Activated CD8-positive, alpha-beta memory T cell treated with anti-CD3 and anti-CD28 coated beads, Interleukin-2, amount 50 U/mL, for 24 hours (primary cell): Measurements from ENCODE around the gene ZCCHC24.

Source experiments
- DNase-seq: peaks from one replicate; pipeline ENCODE4 v3.0.0-alpha.2; 2020; ENCODE audit errors: extremely low read depth

ZCCHC24 gene

DNA sequence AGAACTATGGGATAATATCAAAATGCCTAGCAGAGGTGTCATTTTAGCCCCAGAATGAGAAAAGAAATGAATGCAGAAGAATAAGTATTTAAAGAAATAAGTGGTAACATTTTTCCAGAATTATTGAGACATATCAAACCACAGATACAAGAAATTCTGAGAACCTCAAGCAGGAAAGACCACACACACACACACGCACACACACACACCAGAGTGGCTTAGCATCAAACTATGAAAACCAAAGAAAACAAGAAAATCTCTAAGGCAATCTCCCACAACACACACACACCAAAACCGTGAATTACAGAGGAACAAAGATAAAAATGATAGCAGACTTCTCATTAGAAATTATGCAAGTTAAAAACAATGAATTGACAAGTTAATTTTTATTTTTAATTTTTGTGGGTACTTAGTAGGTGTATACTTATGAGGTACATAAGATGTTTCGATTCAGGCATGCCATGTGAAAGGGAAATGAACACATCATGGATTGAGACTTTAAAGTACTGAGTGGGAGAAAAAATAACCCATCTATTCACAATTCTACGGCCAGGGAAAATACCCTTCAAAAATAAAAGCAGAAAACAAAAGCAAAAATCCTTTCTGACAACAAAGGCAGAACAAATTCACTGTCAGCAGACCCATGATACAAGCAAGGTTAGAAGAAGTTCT, 83.6 kb downstream of the ZCCHC24 start:
- DNase-seq, result no peak

DNA sequence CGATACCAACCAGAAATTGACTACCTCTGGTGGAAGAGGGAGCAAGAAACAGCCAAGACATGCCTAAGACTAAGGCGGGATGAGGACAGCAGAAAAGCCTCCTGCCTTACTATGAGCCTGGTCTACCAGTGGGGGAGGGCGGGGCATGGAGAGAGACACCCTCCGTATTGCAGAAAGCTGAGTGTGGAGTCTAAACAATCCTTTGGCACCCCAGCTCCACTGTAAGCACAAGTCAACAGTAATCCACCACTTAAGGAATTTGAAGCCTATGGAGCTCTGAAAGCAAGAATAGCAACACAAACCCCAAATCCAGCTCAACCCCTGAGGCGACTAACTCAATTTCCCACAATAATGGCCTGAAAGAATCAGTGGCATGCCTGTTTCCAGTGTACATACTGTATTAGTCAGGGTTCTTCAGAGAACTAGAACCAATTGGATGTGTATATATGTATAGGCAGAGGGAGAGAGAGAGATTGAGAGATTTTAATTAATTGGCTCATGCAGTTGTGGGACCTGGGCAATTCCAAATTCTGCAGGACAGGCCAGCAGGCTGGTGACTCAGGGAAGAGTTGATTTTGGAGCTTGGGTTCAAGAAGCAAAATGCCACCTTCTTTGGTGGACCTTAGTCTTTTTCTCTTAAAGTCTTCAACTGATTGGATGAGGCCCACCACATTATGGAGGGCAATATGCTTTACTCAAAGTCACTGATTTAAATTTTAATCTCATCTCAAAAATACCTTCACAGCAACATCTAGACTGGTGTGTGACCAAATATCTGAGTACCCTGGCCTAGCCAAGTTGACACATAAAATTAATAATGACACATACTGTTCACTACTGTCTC, 84.7 kb downstream of the ZCCHC24 start:
- DNase-seq, result no peak

- DNase-seq, result no peak
Observed at GRCh38 chr10:79359816-79360498, 85.5 kb downstream of the ZCCHC24 start.

DNA sequence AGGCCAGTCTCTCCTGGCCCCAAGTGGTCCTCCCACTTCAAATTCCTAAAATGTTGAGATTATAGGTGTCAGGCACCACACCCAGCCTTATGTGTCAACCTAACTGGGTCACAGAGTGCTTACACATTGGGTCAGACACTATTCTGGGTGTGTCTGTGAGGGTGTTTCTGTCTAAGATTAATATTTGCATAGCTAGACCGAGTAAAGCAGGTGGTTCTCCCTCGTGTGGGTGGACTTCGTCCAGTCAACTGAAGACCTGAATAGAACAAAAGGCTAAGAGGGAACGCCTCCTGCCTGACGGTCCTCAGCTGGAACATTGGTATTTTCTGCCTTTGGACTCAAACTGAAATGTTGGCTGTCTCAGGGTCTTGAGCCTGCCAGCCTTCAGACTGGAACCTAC, 86.6 kb downstream of the ZCCHC24 start:
- DNase-seq, result no peak

GRCh38 chr10:79357180-79357579, 88.2 kb downstream of the ZCCHC24 start:
- no peak for DNase-seq

- DNase-seq, result no peak
Observed at GRCh38 chr10:79356104-79356503, 89.3 kb downstream of the ZCCHC24 start.

DNA sequence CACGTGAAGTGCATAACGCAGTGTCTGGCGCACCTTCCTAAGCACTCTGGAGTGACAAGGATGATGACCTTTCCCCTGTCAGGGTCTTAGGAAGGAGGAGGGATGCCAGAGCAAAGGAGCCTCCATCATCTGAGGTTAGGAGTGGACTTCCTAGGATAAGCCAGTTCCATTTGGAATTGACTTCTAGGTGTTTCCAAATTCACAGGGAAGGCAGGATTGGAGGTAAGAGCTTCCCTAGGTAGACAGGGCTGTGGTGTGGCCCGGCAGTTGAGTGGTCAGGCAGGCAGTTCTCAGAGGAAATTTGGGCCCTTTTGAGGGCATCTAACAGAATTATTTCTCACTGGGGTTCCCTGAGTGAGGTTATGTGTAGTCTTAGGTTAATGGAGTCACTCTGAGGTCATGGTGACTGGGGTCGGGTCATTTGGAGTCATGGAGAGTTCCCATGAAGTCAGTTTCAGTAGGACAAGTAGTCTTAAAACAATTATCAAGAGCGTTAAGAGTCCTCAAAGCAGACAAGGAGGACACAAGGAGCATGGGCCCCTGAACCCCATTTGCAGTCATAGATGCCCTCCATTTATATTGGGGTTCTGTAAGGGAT, 89.9 kb downstream of the ZCCHC24 start:
- no peak for DNase-seq

DNA sequence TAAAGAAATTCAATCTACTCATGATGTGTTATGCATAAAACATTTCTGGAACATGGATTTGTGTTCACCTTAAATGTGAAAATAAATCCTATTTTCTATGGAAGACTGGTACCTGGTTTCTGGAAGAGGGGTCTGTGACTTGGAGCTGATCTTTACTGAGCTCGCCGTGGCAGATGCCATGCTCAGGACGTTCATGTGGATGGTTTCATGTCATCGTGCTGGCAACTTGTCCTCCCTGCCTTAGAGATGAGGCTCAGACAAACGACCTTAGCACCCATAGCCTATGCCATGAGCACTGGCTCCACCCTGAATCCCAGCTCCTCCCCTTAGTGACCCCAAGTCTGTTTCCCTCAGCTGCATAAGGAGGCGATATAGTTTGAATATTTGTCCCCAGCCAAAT, 90.8 kb downstream of the ZCCHC24 start:
- no peak for DNase-seq

DNA sequence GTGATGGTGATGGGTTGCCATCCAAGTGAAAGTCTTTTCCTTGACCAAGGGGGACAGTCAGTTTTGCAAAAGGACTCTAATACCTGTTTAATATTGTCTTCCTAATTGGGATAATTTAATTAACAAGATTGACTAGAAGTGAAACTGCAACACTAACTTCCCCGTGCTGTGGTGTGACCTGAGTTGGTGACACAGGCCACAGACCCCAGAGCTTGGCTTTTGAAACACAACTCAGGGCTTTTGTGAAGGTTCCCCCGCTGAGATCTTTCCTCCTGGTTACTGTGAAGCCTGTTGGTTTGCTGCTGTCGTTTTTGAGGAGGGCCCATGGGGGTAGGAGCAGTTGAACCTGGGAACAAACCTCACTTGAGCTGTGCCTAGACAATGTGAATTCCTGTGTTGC, 91.3 kb downstream of the ZCCHC24 start:
- no peak for DNase-seq

GRCh38 chr10:79353726-79354125, 91.7 kb downstream of the ZCCHC24 start:
- DNase-seq, result no peak

DNA sequence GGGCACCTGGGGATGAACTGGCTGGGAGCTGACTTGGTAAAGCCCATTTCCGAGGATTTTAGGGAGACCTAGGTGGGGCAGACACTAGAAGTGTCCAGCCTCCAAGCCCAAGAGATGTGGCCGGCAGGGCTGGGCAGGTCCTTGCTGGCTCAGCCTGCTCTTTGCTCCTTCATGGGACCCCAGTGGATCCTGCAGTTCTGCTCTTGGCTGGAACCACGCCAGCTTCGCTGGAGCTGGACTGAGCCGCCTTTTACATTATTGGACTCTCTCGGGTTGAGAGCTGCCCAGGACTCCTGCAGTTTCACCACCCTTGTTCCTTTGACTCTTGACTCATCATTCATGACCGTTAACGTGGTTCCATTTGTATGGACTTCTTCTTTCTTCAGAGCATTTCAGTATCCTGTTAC, 92.4 kb downstream of the ZCCHC24 start:
- DNase-seq, result no peak

- DNase-seq, result no peak
Observed at GRCh38 chr10:79352035-79352877, 93.2 kb downstream of the ZCCHC24 start.

DNA sequence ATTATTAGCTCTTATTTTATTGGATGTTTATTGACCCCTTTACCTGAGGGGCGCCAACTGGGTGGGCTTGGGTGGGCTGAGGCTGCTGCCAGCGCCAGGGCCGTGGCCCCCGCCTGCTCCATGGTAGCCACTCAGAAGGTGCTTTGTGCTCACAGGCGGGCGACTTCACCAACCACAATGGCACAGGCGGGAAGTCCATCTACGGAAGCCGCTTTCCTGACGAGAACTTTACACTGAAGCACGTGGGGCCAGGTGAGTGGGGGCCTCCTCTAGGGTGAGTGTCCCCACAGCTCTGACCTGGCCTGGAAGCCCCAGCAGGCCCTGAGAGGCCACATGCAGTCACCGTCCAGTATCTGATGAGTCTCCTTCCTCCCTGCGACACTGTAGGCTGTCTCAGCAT, 94.1 kb downstream of the ZCCHC24 start:
- no peak for DNase-seq

- no peak for DNase-seq
Observed at GRCh38 chr10:79350407-79351154, 94.8 kb downstream of the ZCCHC24 start.

DNA sequence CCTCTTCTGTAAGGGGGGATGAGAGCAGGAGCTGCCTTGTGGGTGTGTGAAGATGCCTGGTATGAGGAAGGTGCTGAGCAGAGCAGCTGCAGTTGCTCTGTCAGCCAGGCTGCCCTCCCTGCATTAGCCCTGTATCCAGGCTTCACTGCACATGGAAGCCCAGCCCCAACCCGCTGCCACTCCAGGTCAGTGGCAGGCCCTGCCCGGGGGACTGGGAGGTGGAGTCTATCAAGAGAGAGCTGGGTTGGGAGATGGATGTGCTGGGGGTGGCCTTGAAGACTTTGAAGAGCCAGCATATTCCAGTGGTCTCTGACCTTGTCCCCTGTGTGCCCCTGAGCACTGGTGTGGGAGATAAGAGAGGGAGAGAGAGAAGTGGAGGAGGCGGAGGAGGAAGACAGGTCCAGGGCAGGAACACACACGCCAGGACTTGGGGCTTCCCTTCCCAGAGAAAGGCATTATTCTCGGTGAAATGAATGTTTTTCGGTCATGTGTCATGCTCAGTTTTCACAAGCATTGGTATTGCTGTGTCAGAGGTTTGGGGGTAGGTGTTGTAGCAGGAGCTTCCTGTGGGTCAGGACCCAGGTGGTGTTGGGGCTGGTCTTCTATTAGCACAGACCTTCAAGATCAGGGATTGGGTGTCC, 95.5 kb downstream of the ZCCHC24 start:
- no peak for DNase-seq

GRCh38 chr10:79349072-79349491, 96.3 kb downstream of the ZCCHC24 start:
- DNase-seq, result no peak

- no peak for DNase-seq
Observed at GRCh38 chr10:79348640-79348988, 96.8 kb downstream of the ZCCHC24 start.

DNA sequence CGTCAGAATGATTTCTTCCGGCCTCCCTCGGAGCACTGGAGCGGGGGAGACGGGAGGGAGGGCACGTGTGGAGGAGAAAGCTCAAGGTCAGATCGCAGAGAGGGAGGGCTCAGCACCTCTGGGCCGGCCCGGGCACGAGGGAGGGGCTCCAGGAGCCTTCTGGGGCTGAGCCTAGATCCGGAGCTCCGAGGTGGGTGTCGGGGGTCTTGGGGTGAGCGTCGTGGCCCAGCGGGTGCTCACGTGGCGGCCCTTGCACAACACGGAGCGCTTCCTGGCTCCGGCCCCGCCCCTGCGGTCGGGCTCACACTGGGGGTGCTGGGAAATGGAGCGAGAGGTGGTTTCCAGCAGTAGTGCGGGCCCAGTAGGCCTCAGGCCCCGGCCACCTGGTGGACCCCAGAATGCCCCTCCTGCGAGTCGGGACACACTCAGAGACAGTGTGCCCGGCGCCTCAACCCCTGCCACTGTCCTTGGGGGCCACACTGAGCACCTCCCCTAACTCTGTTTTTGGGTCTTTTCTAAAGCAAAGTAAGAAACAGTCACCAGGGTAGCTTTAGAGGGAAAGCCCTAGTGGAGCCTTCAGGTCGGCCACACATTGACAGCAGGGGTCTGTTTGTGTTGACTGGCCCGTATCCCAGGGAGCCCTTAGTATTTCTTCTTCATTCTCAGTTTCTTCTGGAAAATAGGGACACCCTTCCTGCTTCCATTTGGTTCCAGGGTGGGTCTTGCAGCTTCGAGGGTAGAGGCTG, 97.4 kb downstream of the ZCCHC24 start:
- peak; percentile 40 for DNase-seq

GRCh38 chr10:79347226-79347893, 98.1 kb downstream of the ZCCHC24 start, which contains the start of gene PPIF:
Gene PPIF (plus strand): TSS chr10:79347469. CDS start chr10:79347549, 80 bp downstream.
- peak; percentile 81 for DNase-seq
